ENCODE data around the gene IQCN.

Gene IQCN

DNA sequence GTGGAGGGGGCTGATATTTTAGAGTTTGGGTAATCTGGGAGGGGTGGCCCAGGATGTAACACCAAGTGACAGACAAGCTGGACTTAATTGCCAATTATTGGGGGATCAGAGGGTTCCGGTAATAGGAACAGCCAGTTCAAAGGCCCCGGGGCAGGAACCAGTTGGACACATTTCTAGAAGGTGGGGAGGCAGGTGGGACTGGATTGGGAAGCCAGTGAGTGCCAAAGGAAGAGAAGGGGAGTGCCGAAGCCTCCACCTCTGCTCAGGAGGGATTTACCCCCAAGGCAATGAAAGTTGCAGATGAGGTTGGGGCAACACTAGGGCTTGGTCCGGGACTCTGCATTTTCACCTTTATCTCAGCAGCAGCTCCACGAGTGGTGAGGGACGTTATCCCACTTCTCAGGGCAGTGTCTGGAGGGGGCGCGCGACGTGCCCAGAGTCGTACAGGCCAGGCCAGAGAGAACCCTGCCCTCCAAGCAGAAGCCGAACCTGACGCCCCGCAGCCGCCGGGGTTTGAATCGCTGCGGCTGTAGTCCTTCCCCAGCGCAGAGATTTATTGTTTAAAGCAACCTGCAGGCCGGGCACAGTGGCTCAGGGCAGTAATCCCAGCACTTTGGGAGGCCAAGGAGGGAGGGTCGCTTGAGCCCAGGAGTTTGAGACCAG lies 12.9 kb upstream of the IQCN start:
- no peak overlapping the region for H3K4me3 ChIP-seq (ENCODE audit: low read depth, low read length)
- H3K36me3 ChIP-seq (ENCODE audit: control insufficient read depth in 2 of 2, insufficient read depth in 1 of 2, low read length in 2 of 2): no peaks in the 10 kb centered on the region
- H3K27ac ChIP-seq (ENCODE audit: extremely low read depth, low read depth, low read length): no peak overlapping the region
- H3K4me1 ChIP-seq (ENCODE audit: control insufficient read depth, insufficient read depth, low read length): no peaks in the 10 kb centered on the region
- CTCF ChIA-PET: interaction anchor here (1.6 kb wide), 1 partner anchor 9 kb away, joined by 3 read pairs; no protein-coding TSS in a partner anchor
- H3K9me3 ChIP-seq (ENCODE audit: control insufficient read depth, insufficient read depth, low read depth, low read length): no peaks in the 10 kb centered on the region
- POLR2A ChIA-PET: interaction anchor here (0.6 kb wide), 1 partner anchor 157 kb away, joined by 3 read pairs; no protein-coding TSS in a partner anchor
- peak; percentile 98 for TF ChIP-seq ZNF623 (tag by site-specific recombination; IDR thresholded peaks at IDR 0.05)
- TF ChIP-seq ZBTB20 (tag by site-specific recombination; IDR thresholded peaks at IDR 0.05): peak; percentile 48; the same call in 1 of the 2 replicates
- no peak for TF ChIP-seq OSR2 (tag by site-specific recombination; IDR thresholded peaks at IDR 0.05)
- TF ChIP-seq SALL2 (tag by site-specific recombination; IDR thresholded peaks at IDR 0.05; ENCODE audit: borderline replicate concordance): no peak

DNA sequence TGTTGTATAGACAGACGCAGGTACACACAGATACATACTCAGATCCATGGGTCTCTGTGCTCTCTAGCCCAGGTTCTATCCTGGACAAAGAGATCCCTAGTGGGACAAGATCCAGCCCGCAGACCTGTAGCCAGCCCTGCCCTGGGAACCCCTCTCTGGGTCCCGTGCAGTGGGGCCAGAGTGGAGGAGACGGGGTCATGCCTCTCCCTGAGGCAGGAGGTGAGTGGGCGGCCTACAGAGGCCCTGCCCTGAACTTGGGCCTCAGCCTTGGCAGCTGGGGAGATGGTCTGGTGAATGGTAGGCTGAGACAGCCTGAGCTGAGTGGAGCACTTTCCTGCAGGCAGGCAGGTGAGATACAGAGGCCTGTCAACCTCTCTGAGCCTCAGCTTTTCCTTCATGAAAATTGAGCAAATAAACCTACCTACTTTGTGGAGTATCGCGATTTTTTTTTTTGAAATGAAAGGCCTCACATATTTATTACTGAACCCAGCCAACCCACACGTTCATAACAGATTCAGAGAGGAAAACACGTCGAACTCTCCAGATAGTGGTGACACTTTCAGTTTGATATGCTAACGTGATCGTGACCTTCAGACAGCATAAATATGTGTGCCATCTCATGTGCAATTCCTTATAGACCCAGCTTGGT lies 10.6 kb upstream of the IQCN start:
- Histone ChIP-seq H3K4me3 (ENCODE audit: low read depth, low read length) (no peak overlapping the region), H3K27ac (ENCODE audit: extremely low read depth, low read depth, low read length) (no peak overlapping the region; the same call in 1 of the 2 replicates), H3K4me1 (ENCODE audit: control insufficient read depth, insufficient read depth, low read length) (no peaks in the 10 kb centered on the region), H3K36me3 (ENCODE audit: control insufficient read depth in 2 of 2, insufficient read depth in 1 of 2, low read length in 2 of 2) (no peaks in the 10 kb centered on the region), H3K9me3 (ENCODE audit: control insufficient read depth, insufficient read depth, low read depth, low read length) (no peaks in the 10 kb centered on the region)
- ChIA-PET CTCF (interaction anchor here (1.2 kb wide), 1 partner anchor 44 kb away, joined by 3 read pairs; no protein-coding TSS in a partner anchor), POLR2A (no interaction called here)
- TF ChIP-seq ZBTB20 (tag by site-specific recombination; IDR thresholded peaks at IDR 0.05) (peak; percentile 37; the same call in 1 of the 2 replicates), ZSCAN16 (tag by site-specific recombination; IDR thresholded peaks at IDR 0.05) (no peak), ZFHX2 (tag by site-specific recombination; conservative IDR thresholded peaks at IDR 0.05) (peak; percentile 69), ZNF76 (tag by site-specific recombination; IDR thresholded peaks at IDR 0.05; ENCODE audit: borderline replicate concordance, low read depth) (no peak), ZNF596 (tag by site-specific recombination; IDR thresholded peaks at IDR 0.05) (no peak), EGR2 (tag by site-specific recombination; IDR thresholded peaks at IDR 0.05; ENCODE audit: low read depth) (peak; percentile 25; the same call in 1 of the 2 replicates), ZNF335 (tag by site-specific recombination; conservative IDR thresholded peaks at IDR 0.05) (peak; percentile 53; the same call in 1 of the 2 replicates), ZNF184 (tag by site-specific recombination; IDR thresholded peaks at IDR 0.05) (no peak), MEIS1 (CRISPR knock-in tag; IDR thresholded peaks at IDR 0.05; ENCODE audit: borderline replicate concordance) (no peak)

DNA sequence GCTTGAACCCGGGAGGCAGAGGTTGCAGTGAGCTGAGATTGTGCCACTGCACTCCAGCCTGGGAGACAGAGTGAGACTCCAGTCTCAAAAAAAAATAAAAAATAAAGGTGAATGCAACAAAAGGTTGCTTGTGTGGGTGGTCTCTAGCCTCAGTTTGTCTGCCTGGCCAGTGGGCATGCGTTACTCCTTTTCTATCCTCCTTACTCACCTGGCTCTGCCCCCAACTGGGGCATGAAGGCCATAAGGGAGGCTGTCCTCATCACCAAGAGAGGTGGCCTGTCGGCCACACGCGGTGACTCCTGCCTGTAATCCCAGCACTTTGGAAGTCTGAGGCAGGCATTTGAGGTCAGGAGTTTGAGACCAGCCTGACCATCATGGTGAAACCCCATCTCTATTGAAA lies 9.1 kb upstream of the IQCN start:
- H3K36me3 ChIP-seq (ENCODE audit: control insufficient read depth in 2 of 2, insufficient read depth in 1 of 2, low read length in 2 of 2): peaks cover 2 to 8% of the 10 kb centered on the region in 2 experiments; a peak in 2 of 3 replicates
- no peaks in the 10 kb centered on the region for H3K9me3 ChIP-seq (ENCODE audit: control insufficient read depth, insufficient read depth, low read depth, low read length)
- CTCF ChIA-PET: no interaction called here
- no peaks in the 10 kb centered on the region for H3K4me1 ChIP-seq (ENCODE audit: control insufficient read depth, insufficient read depth, low read length)
- no peak overlapping the region for H3K4me3 ChIP-seq (ENCODE audit: low read depth, low read length)
- POLR2A ChIA-PET: interaction anchor here (4.4 kb wide), 1 partner anchor 9 kb away, joined by 184 read pairs; no protein-coding TSS in a partner anchor
- no peak overlapping the region for H3K27ac ChIP-seq (ENCODE audit: extremely low read depth, low read depth, low read length)
- TF ChIP-seq ZNF10 (tag by site-specific recombination; IDR thresholded peaks at IDR 0.05) (no peak), ZNF354C (tag by site-specific recombination; IDR thresholded peaks at IDR 0.05; ENCODE audit: borderline replicate concordance, low read depth) (no peak), ZNF132 (tag by site-specific recombination; IDR thresholded peaks at IDR 0.05; ENCODE audit: borderline replicate concordance) (no peak), ZNF146 (tag by site-specific recombination; IDR thresholded peaks at IDR 0.05) (no peak), ZNF658 (tag by site-specific recombination; IDR thresholded peaks at IDR 0.05) (no peak), ZNF768 (tag by site-specific recombination; IDR thresholded peaks at IDR 0.05) (no peak), ZNF138 (tag by site-specific recombination; IDR thresholded peaks at IDR 0.05; ENCODE audit: borderline replicate concordance) (no peak), ZNF521 (tag by site-specific recombination; IDR thresholded peaks at IDR 0.05) (no peak), TCF7L2 (IDR thresholded peaks at IDR 0.05; ENCODE audit: borderline replicate concordance, low read depth, low read length) (no peak), ZNF114 (tag by site-specific recombination; IDR thresholded peaks at IDR 0.05) (no peak), FEZF1 (tag by site-specific recombination; IDR thresholded peaks at IDR 0.05) (no peak), GLIS1 (tag by site-specific recombination; IDR thresholded peaks at IDR 0.05) (no peak)
- TF ChIP-seq, protein P1, sequence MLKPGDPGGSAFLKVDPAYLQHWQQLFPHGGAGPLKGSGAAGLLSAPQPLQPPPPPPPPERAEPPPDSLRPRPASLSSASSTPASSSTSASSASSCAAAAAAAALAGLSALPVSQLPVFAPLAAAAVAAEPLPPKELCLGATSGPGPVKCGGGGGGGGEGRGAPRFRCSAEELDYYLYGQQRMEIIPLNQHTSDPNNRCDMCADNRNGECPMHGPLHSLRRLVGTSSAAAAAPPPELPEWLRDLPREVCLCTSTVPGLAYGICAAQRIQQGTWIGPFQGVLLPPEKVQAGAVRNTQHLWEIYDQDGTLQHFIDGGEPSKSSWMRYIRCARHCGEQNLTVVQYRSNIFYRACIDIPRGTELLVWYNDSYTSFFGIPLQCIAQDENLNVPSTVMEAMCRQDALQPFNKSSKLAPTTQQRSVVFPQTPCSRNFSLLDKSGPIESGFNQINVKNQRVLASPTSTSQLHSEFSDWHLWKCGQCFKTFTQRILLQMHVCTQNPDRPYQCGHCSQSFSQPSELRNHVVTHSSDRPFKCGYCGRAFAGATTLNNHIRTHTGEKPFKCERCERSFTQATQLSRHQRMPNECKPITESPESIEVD (tag by site-specific recombination; IDR thresholded peaks at IDR 0.05): no peak
- TF ChIP-seq, protein P2, sequence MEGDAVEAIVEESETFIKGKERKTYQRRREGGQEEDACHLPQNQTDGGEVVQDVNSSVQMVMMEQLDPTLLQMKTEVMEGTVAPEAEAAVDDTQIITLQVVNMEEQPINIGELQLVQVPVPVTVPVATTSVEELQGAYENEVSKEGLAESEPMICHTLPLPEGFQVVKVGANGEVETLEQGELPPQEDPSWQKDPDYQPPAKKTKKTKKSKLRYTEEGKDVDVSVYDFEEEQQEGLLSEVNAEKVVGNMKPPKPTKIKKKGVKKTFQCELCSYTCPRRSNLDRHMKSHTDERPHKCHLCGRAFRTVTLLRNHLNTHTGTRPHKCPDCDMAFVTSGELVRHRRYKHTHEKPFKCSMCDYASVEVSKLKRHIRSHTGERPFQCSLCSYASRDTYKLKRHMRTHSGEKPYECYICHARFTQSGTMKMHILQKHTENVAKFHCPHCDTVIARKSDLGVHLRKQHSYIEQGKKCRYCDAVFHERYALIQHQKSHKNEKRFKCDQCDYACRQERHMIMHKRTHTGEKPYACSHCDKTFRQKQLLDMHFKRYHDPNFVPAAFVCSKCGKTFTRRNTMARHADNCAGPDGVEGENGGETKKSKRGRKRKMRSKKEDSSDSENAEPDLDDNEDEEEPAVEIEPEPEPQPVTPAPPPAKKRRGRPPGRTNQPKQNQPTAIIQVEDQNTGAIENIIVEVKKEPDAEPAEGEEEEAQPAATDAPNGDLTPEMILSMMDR (tag by site-specific recombination; IDR thresholded peaks at IDR 0.05): no peak
- TF ChIP-seq, protein P3, sequence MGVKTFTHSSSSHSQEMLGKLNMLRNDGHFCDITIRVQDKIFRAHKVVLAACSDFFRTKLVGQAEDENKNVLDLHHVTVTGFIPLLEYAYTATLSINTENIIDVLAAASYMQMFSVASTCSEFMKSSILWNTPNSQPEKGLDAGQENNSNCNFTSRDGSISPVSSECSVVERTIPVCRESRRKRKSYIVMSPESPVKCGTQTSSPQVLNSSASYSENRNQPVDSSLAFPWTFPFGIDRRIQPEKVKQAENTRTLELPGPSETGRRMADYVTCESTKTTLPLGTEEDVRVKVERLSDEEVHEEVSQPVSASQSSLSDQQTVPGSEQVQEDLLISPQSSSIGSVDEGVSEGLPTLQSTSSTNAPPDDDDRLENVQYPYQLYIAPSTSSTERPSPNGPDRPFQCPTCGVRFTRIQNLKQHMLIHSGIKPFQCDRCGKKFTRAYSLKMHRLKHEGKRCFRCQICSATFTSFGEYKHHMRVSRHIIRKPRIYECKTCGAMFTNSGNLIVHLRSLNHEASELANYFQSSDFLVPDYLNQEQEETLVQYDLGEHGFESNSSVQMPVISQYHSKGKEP (tag by site-specific recombination; IDR thresholded peaks at IDR 0.05): no peak
